Measurements from ENCODE around the gene GH1.
"Not testable (repeated sequence)": the region's sequence is repeated elsewhere in the genome, so short reads cannot be mapped to it uniquely, and the experiment has no call there.

The GH1 gene

DNA sequence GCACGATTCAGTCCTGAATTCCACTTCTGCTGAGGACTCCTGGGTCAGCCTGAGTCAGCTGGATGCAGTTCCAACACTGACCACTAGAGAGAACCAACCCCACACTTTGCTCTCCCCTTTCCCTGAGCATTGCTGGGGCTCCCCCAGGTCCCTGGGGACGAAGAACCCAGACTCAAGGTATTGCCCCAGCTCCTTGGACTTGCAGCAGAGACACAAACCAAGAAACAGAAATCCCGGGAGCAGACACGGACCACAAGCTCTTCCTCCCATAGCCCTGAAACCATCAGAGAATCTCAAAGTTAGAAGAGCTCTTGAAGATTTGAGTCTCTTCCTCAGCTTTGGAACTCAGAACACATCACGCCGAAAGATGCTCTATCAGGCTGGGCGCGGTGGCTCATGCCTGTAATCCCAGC, 678 bp upstream of the GH1 start:
- peak; percentile 67 for FAIRE-seq
- TF ChIP-seq POLR2A (IDR thresholded peaks at IDR 0.05; ENCODE audit: low read depth, low read length) (no peak), TAF1 (IDR thresholded peaks at IDR 0.05; ENCODE audit: borderline replicate concordance, low read depth, low read length) (no peak), POLR2AphosphoS5 (IDR thresholded peaks at IDR 0.05; ENCODE audit: low read depth, low read length) (no peak)
- peak; percentile 85 for DNase-seq (ENCODE audit: insufficient read length)

DNA sequence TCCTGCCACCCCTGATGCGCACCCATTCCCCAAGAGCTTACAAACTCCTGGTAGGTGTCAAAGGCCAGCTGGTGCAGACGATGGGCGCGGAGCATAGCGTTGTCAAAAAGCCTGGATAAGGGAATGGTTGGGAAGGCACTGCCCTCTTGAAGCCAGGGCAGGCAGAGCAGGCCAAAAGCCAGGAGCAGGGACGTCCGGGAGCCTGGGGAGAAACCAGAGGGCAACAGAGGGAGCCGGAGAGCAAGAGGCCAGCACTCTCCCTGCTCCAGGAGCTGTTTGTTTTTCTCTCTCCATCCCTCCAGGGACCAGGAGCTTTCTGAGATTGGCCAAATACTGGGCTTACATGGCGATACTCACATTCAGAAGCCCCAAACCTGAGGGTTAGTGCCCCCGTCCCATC, 334 bp downstream of the GH1 start:
- TF ChIP-seq POLR2A (IDR thresholded peaks at IDR 0.05; ENCODE audit: low read depth, low read length) (no peak), TAF1 (IDR thresholded peaks at IDR 0.05; ENCODE audit: borderline replicate concordance, low read depth, low read length) (no peak), POLR2AphosphoS5 (IDR thresholded peaks at IDR 0.05; ENCODE audit: low read depth, low read length) (no peak)
- FAIRE-seq = no peak
- DNase-seq (ENCODE audit: insufficient read length) = no peak

DNA sequence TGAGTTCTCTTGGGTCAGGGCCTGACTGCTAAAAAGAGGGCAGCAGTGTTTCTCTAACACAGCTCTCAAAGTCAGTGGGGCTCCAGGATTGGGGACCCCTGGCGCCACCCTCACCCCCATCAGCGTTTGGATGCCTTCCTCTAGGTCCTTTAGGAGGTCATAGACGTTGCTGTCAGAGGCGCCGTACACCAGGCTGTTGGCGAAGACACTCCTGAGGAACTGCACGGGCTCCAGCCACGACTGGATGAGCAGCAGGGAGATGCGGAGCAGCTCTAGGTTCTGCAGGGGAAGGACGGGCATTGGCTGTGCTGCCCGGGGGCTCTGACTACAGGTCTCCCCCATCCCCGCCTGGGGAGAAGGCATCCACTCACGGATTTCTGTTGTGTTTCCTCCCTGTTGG, 993 bp downstream of the GH1 start:
- FAIRE-seq (no peak), DNase-seq (ENCODE audit: insufficient read length) (no peak)
- TF ChIP-seq TAF1 (IDR thresholded peaks at IDR 0.05; ENCODE audit: borderline replicate concordance, low read depth, low read length) = no peak
- TF ChIP-seq POLR2A (IDR thresholded peaks at IDR 0.05; ENCODE audit: low read depth, low read length) = no peak
- TF ChIP-seq POLR2AphosphoS5 (IDR thresholded peaks at IDR 0.05; ENCODE audit: low read depth, low read length) = no peak

DNA sequence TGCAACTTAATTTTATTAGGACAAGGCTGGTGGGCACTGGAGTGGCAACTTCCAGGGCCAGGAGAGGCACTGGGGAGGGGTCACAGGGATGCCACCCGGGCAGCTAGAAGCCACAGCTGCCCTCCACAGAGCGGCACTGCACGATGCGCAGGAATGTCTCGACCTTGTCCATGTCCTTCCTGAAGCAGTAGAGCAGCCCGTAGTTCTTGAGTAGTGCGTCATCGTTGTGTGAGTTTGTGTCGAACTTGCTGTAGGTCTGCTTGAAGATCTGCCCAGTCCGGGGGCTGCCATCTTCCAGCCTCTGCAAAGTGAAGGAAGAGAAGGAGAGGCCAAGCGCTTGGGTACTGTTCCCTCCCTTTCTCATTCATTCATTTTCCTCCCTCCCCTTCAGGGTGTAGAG, 1.4 kb downstream of the GH1 start:
- FAIRE-seq; DNase-seq (ENCODE audit: insufficient read length): not testable (repeated sequence)

DNA sequence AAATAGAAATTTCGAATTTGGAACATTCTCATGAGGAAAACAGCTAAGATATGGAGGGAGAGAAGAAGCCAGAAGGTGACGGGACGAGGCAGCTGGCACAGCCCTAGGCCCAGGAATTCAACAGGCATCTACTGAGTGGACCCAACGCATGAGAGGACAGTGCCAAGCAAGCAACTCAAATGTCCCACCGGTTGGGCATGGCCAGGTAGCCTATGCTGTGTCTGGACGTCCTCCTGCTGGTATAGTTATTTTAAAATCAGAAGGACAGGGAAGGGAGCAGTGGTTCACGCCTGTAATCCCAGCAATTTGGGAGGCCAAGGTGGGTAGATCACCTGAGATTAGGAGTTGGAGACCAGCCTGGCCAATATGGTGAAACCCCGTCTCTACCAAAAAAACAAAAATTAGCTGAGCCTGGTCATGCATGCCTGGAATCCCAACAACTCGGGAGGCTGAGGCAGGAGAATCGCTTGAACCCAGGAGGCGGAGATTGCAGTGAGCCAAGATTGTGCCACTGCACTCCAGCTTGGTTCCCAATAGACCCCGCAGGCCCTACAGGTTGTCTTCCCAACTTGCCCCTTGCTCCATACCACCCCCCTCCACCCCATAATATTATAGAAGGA, 2.0 kb downstream of the GH1 start:
- no peak for TF ChIP-seq TAF1 (IDR thresholded peaks at IDR 0.05; ENCODE audit: borderline replicate concordance, low read depth, low read length)
- TF ChIP-seq POLR2AphosphoS5 (IDR thresholded peaks at IDR 0.05; ENCODE audit: low read depth, low read length) = no peak
- TF ChIP-seq POLR2A (IDR thresholded peaks at IDR 0.05; ENCODE audit: low read depth, low read length) = no peak
- DNase-seq (ENCODE audit: insufficient read length) = no peak
- FAIRE-seq = no peak

DNA sequence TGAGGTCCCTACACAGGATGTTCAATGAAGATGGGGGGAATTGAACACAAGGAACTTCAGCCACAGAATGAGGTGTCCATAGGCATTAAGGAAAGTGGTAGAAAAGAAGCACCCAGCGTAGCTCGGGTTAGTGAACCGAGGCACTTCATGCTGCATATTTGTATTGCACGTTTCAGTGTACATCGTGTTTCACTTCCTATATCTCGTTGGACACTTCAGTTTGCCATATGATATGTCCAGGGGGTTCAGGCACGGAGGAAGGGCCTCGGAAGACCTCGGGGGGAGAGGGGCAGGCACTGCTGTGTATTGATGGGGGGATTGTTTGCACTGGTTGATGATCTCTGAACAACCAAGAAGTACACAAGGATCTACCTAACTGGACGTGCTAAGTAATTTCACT, 2.9 kb downstream of the GH1 start:
- peak; percentile 90 for FAIRE-seq
- not testable (repeated sequence) for DNase-seq (ENCODE audit: insufficient read length)

DNA sequence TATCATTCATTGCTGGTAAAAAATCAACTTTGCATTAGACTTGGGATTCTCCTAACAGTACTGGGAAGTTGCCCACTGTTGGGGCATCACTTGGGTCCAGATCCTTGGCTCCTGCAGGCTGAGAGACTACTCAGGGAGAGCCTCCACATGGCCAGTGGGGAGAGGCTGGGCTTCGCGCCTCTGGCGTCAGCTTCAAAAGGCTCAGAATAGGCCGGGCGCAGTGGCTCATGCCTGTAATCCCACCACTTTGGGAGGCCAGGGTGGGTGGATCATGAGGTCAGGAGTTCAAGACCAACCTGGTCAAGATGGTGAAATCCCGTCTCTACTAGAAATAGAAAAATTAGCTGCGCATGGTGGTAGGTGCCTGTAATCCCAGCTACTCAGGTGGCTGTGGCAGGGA, 4.2 kb downstream of the GH1 start:
- no peak for FAIRE-seq
- no peak for TF ChIP-seq POLR2AphosphoS5 (IDR thresholded peaks at IDR 0.05; ENCODE audit: low read depth, low read length)
- TF ChIP-seq POLR2A (IDR thresholded peaks at IDR 0.05; ENCODE audit: low read depth, low read length) = no peak
- TF ChIP-seq TAF1 (IDR thresholded peaks at IDR 0.05; ENCODE audit: borderline replicate concordance, low read depth, low read length) = no peak
- DNase-seq (ENCODE audit: insufficient read length) = no peak

DNA sequence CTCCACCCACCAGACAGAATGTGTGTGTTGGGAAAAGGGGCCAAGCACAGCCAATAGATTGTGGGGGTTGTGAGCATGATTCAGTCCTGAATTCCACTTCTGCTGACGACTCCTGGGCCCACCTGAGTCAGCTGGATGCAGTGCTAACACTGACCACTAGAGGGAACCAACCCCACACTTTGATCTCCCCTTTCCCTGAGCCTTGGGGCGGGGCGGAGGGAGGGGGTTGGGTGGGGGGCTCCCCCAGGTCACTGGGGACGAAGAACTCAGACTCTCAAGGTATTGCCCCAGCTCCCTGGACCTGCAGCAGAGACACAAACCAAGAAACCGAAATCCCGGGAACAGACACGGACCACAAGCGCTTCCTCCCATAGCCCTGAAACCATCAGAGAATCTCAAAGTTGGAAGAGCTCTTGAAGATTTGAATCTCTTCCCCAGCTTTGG, 7.0 kb downstream of the GH1 start:
- DNase-seq (ENCODE audit: insufficient read length) = peak; percentile 61
- TF ChIP-seq POLR2A (IDR thresholded peaks at IDR 0.05; ENCODE audit: low read depth, low read length) = no peak
- no peak for TF ChIP-seq POLR2AphosphoS5 (IDR thresholded peaks at IDR 0.05; ENCODE audit: low read depth, low read length)
- TF ChIP-seq TAF1 (IDR thresholded peaks at IDR 0.05; ENCODE audit: borderline replicate concordance, low read depth, low read length) = no peak
- FAIRE-seq = peak; percentile 53

DNA sequence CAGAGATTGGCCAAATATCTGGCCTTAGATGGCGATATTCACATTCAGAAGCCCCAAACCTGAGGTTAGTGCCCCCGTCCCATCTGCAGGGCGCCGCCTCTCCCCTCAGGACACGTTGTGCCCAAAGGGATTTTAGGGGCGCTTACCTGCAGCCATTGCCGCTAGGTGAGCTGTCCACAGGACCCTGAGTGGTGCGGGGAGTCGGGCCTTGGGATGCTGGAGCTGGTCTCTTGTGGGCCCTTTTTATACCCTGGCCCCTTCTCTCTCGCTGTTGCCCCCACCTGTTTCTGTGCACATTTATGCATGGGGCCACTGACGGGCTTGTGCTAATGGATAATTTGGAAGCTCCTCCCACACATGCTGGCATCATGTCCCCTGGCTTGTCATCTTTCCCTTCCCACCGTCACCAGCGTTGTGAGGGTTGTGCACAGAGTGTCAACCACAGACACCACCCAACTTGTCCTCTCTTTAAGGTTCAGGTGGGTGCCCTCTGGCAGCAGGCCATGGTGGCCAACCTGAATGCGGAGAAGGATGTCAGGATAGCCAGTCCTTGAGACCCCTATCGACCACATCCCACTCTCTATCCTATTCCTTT, 7.5 kb downstream of the GH1 start, which contains the start of gene CSHL1:
Gene CSHL1, minus strand, starts transcription at position 218 of the 595 bp plus-strand sequence. Its CDS starts 62 bp downstream, at position 156.
- no peak for DNase-seq (ENCODE audit: insufficient read length)
- no peak for FAIRE-seq
- TF ChIP-seq POLR2AphosphoS5 (IDR thresholded peaks at IDR 0.05; ENCODE audit: low read depth, low read length) (no peak), POLR2A (IDR thresholded peaks at IDR 0.05; ENCODE audit: low read depth, low read length) (no peak), TAF1 (IDR thresholded peaks at IDR 0.05; ENCODE audit: borderline replicate concordance, low read depth, low read length) (no peak)

DNA sequence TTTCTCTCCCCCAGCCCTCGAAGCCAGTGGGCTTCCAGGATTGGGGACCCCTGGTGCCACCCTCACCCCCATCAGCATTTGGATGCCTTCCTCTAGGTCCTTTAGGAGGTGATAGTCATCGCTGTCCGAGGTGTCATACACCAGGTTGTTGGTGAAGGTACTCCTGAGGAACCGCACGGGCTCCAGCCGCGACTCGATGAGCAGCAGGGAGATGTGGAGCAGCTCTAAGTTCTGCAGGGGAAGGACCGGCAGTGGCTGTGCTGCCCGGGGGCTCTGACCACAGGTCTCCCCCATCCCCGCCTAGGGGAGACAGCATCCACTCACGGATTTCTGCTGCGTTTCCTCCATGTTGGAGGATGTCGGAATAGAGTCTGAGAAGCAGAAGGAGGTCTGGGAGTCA, 8.5 kb downstream of the GH1 start:
- TF ChIP-seq TAF1 (IDR thresholded peaks at IDR 0.05; ENCODE audit: borderline replicate concordance, low read depth, low read length) (no peak), POLR2A (IDR thresholded peaks at IDR 0.05; ENCODE audit: low read depth, low read length) (no peak), POLR2AphosphoS5 (IDR thresholded peaks at IDR 0.05; ENCODE audit: low read depth, low read length) (no peak)
- FAIRE-seq = no peak
- DNase-seq (ENCODE audit: insufficient read length) = no peak

DNA sequence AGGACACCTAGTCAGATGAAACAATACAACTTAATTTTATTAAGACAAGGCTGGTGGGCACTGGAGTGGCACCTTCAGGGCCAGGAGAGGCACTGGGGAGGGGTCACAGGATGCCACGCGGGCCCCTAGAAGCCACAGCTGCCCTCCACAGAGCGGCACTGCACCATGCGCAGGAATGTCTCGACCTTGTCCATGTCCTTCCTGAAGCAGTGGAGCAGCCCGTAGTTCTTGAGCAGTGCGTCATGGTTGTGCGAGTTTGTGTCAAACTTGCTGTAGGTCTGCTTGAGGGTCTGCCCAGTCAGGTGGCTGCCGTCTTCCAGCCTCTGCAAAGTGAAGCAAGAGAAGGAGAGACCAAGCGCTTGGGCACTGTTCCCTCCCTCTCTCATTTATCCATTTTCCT, 9.1 kb downstream of the GH1 start:
- FAIRE-seq; DNase-seq (ENCODE audit: insufficient read length): not testable (repeated sequence)

DNA sequence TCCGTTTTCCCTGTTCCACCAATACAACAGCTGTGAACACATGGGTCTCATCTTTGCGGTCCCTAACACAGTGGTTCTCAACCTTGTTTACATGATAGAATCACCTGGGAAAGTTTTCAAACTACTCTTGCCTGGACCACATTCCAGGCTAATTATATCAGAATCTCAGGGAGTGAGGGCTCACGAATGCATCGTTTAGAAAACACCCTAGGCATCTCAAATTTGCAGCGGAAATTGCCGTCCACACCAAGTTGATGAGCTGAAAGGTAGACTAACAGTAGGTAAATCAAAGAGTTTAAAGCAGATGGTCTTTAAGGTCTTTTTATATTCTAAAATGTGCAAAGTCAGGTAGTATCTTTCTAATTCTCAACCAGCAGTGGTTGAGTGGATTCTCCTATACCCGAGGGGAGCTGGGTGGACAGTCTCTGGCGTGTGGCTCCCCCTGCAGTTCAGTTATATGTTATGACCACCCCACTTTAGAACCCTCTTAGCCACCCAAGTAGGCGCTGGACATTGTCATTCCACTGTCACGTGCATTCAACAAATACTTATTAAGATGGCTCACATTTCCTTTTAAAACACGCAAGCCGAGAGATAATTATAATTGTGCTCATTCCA, 11.4 kb downstream of the GH1 start:
- not testable (repeated sequence) for DNase-seq (ENCODE audit: insufficient read length)

DNA sequence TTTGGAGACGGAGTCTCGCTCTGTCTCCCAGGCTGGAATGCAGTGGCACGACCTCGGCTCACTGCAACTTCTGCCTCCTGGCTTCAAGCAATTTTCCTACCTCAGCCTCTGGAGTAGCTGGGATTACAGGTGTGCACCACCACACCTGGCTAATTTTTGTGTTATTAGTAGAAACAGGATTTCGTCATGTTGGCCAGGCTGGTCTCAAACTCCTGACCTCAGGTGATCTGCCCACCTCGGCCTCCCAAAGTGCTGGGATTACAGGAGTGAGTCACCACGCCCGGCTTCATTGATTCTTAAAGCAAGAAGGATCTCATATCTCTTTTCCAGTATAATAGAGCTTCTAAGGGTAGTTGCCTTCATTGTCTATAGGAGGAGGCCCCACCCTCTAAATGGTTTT, 13.8 kb downstream of the GH1 start:
- not testable (repeated sequence) for FAIRE-seq; DNase-seq (ENCODE audit: insufficient read length)

More for the DNA sequence above, 11.4 kb downstream of the GH1 start:
- FAIRE-seq = not testable (repeated sequence)

DNA sequence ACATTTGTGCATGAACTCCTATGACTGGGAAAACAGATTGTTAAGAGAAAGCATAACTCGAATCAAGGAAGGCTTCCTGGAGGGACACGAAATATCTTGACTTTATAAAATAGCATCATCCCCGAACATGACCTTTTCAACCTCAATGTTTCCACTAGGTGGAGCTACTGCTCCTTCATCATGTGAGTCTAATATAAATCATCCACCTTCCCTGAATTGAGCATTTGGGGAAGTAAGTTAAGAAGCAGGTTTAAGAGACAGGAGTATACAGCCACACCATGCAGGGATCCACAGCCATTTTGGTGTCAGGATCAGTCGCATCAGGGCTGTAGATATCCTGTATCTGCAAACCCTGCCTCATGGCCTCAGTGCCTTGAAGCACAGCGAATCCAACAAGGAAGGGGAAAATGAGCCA, 14.8 kb downstream of the GH1 start:
- FAIRE-seq = not testable (repeated sequence)

DNA sequence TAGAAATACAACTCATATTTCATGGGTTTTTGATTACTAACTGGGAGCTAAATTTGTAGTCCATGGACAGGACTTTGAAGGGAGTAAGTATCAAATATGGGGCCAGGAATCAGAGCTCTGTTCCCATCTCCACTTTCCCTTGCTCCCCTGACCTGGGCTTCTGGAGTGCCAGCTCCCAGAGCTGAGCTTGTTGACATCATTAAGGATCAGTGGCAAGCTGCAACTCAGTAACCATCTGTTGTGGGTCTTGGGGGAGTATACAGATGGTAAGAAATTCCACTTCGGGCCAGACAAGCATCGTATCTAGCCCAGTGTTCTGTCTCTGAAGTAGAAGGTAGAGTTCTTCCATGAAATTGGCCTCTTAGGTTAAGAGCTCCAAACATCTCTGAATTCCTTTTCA, 16.7 kb downstream of the GH1 start:
- not testable (repeated sequence) for FAIRE-seq

More for the DNA sequence above, 14.8 kb downstream of the GH1 start:
- not testable (repeated sequence) for DNase-seq (ENCODE audit: insufficient read length)

DNA sequence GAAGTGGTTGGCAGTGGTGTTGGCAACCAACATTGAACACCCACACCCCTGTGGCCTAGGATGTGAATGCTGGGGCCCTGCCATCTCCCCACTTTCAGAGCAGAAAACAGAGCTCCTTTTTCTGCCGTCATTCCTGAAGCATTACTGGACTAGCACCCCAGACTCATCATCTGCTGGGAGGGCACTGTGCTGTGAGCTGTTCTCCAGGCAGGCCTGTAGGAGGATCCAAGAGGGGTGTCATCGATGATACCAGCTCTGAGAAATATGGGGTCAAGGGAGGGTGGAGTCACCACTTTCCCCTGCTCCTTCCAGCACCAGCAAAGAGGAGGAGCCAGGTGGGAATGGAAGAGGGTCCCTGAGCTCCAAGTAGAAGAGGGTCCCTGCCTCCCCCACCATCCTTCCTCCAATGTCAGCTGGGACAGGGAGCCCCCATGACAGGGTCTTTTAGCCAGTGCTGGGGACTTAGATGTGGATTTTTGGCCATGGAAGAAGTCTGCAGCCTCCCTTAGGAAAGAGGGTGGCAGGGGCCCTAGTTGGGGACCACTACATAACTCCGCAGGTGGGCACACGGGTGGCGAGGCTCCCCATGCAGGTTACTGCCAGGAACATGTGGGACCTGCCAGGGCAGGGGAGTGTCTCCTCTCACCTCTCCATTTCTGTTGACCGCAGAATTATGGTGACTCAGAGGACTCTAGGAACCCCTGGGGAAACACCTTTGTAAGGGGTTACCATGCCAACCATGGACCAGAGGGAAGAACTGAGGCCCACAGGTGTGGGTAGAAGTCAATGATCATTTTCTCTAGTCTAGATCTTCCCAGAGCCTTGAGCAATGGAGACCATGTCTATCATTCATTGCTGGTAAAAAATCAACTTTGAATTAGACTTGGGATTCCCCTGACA, 19.5 kb downstream of the GH1 start:
- not testable (repeated sequence) for DNase-seq (ENCODE audit: insufficient read length); FAIRE-seq

More for the DNA sequence above, 16.7 kb downstream of the GH1 start:
- DNase-seq (ENCODE audit: insufficient read length) = not testable (repeated sequence)
